HEK293 (cell line): ENCODE results near the gene TRIM65.
A peak's percentile ranks its signal among the peaks of the same experiment; 100 is the strongest.
"Not testable (repeated sequence)": the region's sequence is repeated elsewhere in the genome, so short reads cannot be mapped to it uniquely, and the experiment has no call there.

Experiments
- CTCF ChIA-PET: fragments of 350-600 bp; formaldehyde crosslinking; extraction: SDS; loops from one replicate; lab custom pipeline; 2021; ENCODE audit warnings: antibody characterized with exemption; lab: Yijun Ruan, JAX
- POLR2A ChIA-PET: fragments of 300-600 bp; formaldehyde crosslinking; extraction: SDS; loops from one replicate; lab custom pipeline; 2020; ENCODE audit warnings: antibody characterized with exemption, inconsistent platforms; lab: Yijun Ruan, JAX
- H3K27ac ChIP-seq: fragments of 200-500 bp; sonication (Bioruptor generic); 2 replicates; pipeline ENCODE4 v1.5.1; 2014; ENCODE audit warnings: low read depth, low read length, control low read depth, inconsistent platforms; ENCODE audit errors: extremely low read depth
- H3K36me3 ChIP-seq, 2 experiments: fragments of 200-500 bp in 1 of 2; sonication (Bioruptor generic) in 1 of 2; 1 replicate in 1 of 2; 2 replicates in 1 of 2; pipeline ENCODE4 v1.5.1; 2014 to 2017; ENCODE audit warnings: inconsistent platforms in 2 of 2, low read length in 2 of 2; ENCODE audit not compliant: control insufficient read depth in 2 of 2, insufficient read depth in 1 of 2
- H3K4me1 ChIP-seq: fragments of 200-500 bp; sonication (Bioruptor generic); 2 replicates; pipeline ENCODE4 v1.5.1; 2014; ENCODE audit warnings: mild to moderate bottlenecking, low read length, inconsistent platforms; ENCODE audit not compliant: control insufficient read depth, insufficient read depth
- H3K4me3 ChIP-seq: 2 replicates; pipeline ENCODE4 v1.5.1; 2011; ENCODE audit warnings: low read depth, mild to moderate bottlenecking, control low read depth, low read length, moderate library complexity
- H3K9me3 ChIP-seq: fragments of 200-500 bp; sonication (Bioruptor generic); 2 replicates; pipeline ENCODE4 v1.5.1; 2014; ENCODE audit warnings: low read depth, low read length, inconsistent platforms; ENCODE audit not compliant: control insufficient read depth, insufficient read depth
- EGR2 ChIP-seq: fragments of 450-650 bp; formaldehyde crosslinking; IDR thresholded peaks from 2 replicates; pipeline ENCODE4 v1.5.1; 2016; ENCODE audit warnings: low read depth, missing biosample characterization, missing genetic modification characterization
- GLIS2 ChIP-seq: fragments of 450-650 bp; formaldehyde crosslinking; IDR thresholded peaks from 2 replicates; pipeline ENCODE4 v1.5.1; 2016; ENCODE audit warnings: missing biosample characterization, missing genetic modification characterization
- HOXA7 ChIP-seq: sonication (generic); formaldehyde crosslinking; IDR thresholded peaks from 2 replicates; pipeline ENCODE4 v1.8.1; 2022; ENCODE audit warnings: missing genetic modification reagents, borderline replicate concordance
- KLF1 ChIP-seq: fragments of 450-650 bp; formaldehyde crosslinking; IDR thresholded peaks from 2 replicates; pipeline ENCODE4 v1.5.1; 2016; ENCODE audit warnings: missing biosample characterization, missing genetic modification characterization
- KLF8 ChIP-seq: fragments of 450-650 bp; formaldehyde crosslinking; IDR thresholded peaks from 2 replicates; pipeline ENCODE4 v1.5.1; 2016; ENCODE audit warnings: missing biosample characterization, missing genetic modification characterization
- PRDM6 ChIP-seq: fragments of 450-650 bp; formaldehyde crosslinking; IDR thresholded peaks from 2 replicates; pipeline ENCODE4 v1.5.1; 2017; ENCODE audit warnings: missing biosample characterization, missing genetic modification characterization
- ZFHX2 ChIP-seq: fragments of 450-650 bp; formaldehyde crosslinking; conservative IDR thresholded peaks from 2 replicates; pipeline ENCODE4 v1.5.1; 2016; ENCODE audit warnings: missing biosample characterization, missing genetic modification characterization
- ZNF146 ChIP-seq: fragments of 450-650 bp; formaldehyde crosslinking; IDR thresholded peaks from 2 replicates; pipeline ENCODE4 v1.5.1; 2016; ENCODE audit warnings: missing biosample characterization, missing genetic modification characterization
- ZNF155 ChIP-seq: fragments of 450-650 bp; formaldehyde crosslinking; IDR thresholded peaks from 2 replicates; pipeline ENCODE4 v1.5.1; 2016; ENCODE audit warnings: missing biosample characterization, missing genetic modification characterization
- ZNF398 ChIP-seq: fragments of 450-650 bp; formaldehyde crosslinking; IDR thresholded peaks from 2 replicates; pipeline ENCODE4 v1.5.1; 2017; ENCODE audit warnings: missing biosample characterization, missing genetic modification characterization
- ZNF521 ChIP-seq: fragments of 450-650 bp; formaldehyde crosslinking; IDR thresholded peaks from 2 replicates; pipeline ENCODE4 v1.5.1; 2017; ENCODE audit warnings: missing biosample characterization, mild to moderate bottlenecking, missing genetic modification characterization
- ZNF558 ChIP-seq: fragments of 450-650 bp; formaldehyde crosslinking; IDR thresholded peaks from 2 replicates; pipeline ENCODE4 v1.5.1; 2016; ENCODE audit warnings: missing biosample characterization, missing genetic modification characterization
- ZNF626 ChIP-seq: fragments of 450-650 bp; sonication (Bioruptor Pico); formaldehyde crosslinking; IDR thresholded peaks from 2 replicates; pipeline ENCODE4 v1.5.1; 2018; ENCODE audit warnings: missing biosample characterization, missing genetic modification characterization, inconsistent platforms
- ZNF785 ChIP-seq: fragments of 450-650 bp; formaldehyde crosslinking; IDR thresholded peaks from 2 replicates; pipeline ENCODE4 v1.5.1; 2016; ENCODE audit warnings: missing biosample characterization, missing genetic modification characterization
- TF ChIP-seq, protein P1 (sequence below): fragments of 450-650 bp; formaldehyde crosslinking; IDR thresholded peaks from 2 replicates; pipeline ENCODE4 v1.5.1; 2017; ENCODE audit warnings: missing biosample characterization, missing genetic modification characterization

The TRIM65 gene

GRCh38 chr17:75885860-75886259 lies 10.9 kb downstream of the TRIM65 start:
- peaks cover 11 to 16% of the 10 kb centered on the region in 2 experiments; a peak in 2 of 3 replicates for H3K36me3 ChIP-seq
- ChIA-PET POLR2A (interaction anchor here (1.0 to 2.0 kb wide), 2 partner anchors 10 to 13 kb away, joined by 3 to 4 read pairs; partner anchors contain the start of gene TRIM65), CTCF (interaction anchor here (0.9 kb wide), 1 partner anchor 25 kb away, joined by 3 read pairs; no protein-coding TSS in a partner anchor)
- peak; percentile 56 for TF ChIP-seq ZFHX2
- H3K4me1 ChIP-seq, H3K27ac ChIP-seq, H3K9me3 ChIP-seq, H3K4me3 ChIP-seq: not testable (repeated sequence)

DNA sequence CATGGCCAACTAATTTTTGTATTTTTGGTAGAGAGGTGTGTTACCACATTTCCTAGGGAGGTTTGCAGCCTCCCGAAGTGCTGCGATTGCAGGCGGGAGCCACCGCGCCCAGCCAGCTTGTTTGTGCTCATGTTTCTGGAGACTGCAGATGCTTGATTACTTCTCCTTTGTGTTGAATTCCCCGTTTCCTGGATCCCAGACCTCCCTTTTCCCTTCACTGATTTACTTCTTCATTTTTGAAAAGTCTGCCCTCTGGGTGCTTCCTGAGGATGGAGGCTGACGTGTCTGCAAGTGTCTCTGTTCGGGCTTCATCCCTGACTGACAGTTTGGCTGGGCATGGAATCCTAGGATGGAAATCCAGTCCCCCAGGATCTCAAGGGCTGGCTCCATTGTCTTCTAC lies 11.3 kb downstream of the TRIM65 start:
- Histone ChIP-seq H3K27ac (no peak overlapping the region), H3K4me1 (no peaks in the 10 kb centered on the region), H3K36me3 (peaks cover 11% of the 10 kb centered on the region in 2 experiments; a peak in 2 of 3 replicates), H3K4me3 (no peak overlapping the region), H3K9me3 (no peaks in the 10 kb centered on the region)
- ChIA-PET POLR2A (interaction anchor here (1.0 to 2.0 kb wide), 2 partner anchors 11 to 13 kb away, joined by 3 to 4 read pairs; partner anchors contain the start of gene TRIM65), CTCF (interaction anchor here (0.9 kb wide), 1 partner anchor 24 kb away, joined by 3 read pairs; no protein-coding TSS in a partner anchor)
- TF ChIP-seq EGR2 (tag by site-specific recombination) (no peak), ZNF626 (tag by site-specific recombination) (no peak), GLIS2 (no peak), HOXA7 (CRISPR knock-in tag) (no peak), ZNF785 (tag by site-specific recombination) (no peak)
- TF ChIP-seq, protein P1, sequence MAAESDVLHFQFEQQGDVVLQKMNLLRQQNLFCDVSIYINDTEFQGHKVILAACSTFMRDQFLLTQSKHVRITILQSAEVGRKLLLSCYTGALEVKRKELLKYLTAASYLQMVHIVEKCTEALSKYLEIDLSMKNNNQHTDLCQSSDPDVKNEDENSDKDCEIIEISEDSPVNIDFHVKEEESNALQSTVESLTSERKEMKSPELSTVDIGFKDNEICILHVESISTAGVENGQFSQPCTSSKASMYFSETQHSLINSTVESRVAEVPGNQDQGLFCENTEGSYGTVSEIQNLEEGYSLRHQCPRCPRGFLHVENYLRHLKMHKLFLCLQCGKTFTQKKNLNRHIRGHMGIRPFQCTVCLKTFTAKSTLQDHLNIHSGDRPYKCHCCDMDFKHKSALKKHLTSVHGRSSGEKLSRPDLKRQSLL (tag by site-specific recombination): no peak

- no peak overlapping the region for H3K27ac ChIP-seq
- H3K4me3 ChIP-seq: no peak overlapping the region
- H3K36me3 ChIP-seq: no peaks in the 10 kb centered on the region; a peak in 1 of 3 replicates
- ChIA-PET CTCF (interaction anchor here (0.7 to 1.7 kb wide), 5 partner anchors 14 to 585 kb away, joined by 3 to 5 read pairs (median 3); partner anchors contain the start of gene TRIM65), POLR2A (interaction anchor here (1.0 to 2.4 kb wide), 4 partner anchors 8 to 15 kb away, joined by 3 to 11 read pairs (median 4); partner anchors contain the start of gene TRIM65)
- TF ChIP-seq ZNF558 (tag by site-specific recombination) (no peak), KLF8 (no peak), EGR2 (tag by site-specific recombination) (no peak), ZNF146 (tag by site-specific recombination) (no peak), ZNF521 (tag by site-specific recombination) (no peak), ZNF155 (no peak), KLF1 (tag by site-specific recombination) (peak; percentile 64)
- H3K9me3 ChIP-seq: no peaks in the 10 kb centered on the region
- H3K4me1 ChIP-seq: no peaks in the 10 kb centered on the region; the same call in 1 of the 2 replicates
Measured at GRCh38 chr17:75881678-75882454, 14.9 kb downstream of the TRIM65 start.

- TF ChIP-seq ZNF398 (no peak), KLF8 (no peak), PRDM6 (no peak)
- TF ChIP-seq, all 188 proteins: peak for 0
- CTCF ChIA-PET: interaction anchor here (0.7 to 1.9 kb wide), 2 partner anchors 18 kb away, joined by 3 to 21 read pairs; no protein-coding TSS in a partner anchor
- POLR2A ChIA-PET: interaction anchor here (0.5 to 2.0 kb wide), 5 partner anchors 9 to 100 kb away, joined by 3 to 6 read pairs (median 3); partner anchors contain the start of genes TRIM65 and WBP2
- no peaks in the 10 kb centered on the region; the same call in 1 of the 2 replicates for H3K4me1 ChIP-seq
- peaks cover 0 to 3% of the 10 kb centered on the region in 2 experiments; a peak in 1 of 3 replicates for H3K36me3 ChIP-seq
- H3K4me3 ChIP-seq: no peak overlapping the region
- H3K27ac ChIP-seq: no peak overlapping the region
- H3K9me3 ChIP-seq: no peaks in the 10 kb centered on the region
Measured at GRCh38 chr17:75880266-75880665, 16.5 kb downstream of the TRIM65 start.
